GM12872 (cell line): ENCODE results near the gene IDUA.

Experiments
- TF ChIP-seq, protein P1 (sequence below): IDR thresholded peaks from 3 replicates; pipeline ENCODE4 v1.5.1; 2011; ENCODE audit warnings: low read depth, mild to moderate bottlenecking, low read length, moderate library complexity; ENCODE audit not compliant: insufficient read depth

Gene IDUA

GRCh38 chr4:1021386-1022050 lies 34.7 kb downstream of the IDUA start:
- TF ChIP-seq, protein P1, sequence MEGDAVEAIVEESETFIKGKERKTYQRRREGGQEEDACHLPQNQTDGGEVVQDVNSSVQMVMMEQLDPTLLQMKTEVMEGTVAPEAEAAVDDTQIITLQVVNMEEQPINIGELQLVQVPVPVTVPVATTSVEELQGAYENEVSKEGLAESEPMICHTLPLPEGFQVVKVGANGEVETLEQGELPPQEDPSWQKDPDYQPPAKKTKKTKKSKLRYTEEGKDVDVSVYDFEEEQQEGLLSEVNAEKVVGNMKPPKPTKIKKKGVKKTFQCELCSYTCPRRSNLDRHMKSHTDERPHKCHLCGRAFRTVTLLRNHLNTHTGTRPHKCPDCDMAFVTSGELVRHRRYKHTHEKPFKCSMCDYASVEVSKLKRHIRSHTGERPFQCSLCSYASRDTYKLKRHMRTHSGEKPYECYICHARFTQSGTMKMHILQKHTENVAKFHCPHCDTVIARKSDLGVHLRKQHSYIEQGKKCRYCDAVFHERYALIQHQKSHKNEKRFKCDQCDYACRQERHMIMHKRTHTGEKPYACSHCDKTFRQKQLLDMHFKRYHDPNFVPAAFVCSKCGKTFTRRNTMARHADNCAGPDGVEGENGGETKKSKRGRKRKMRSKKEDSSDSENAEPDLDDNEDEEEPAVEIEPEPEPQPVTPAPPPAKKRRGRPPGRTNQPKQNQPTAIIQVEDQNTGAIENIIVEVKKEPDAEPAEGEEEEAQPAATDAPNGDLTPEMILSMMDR: no peak

DNA sequence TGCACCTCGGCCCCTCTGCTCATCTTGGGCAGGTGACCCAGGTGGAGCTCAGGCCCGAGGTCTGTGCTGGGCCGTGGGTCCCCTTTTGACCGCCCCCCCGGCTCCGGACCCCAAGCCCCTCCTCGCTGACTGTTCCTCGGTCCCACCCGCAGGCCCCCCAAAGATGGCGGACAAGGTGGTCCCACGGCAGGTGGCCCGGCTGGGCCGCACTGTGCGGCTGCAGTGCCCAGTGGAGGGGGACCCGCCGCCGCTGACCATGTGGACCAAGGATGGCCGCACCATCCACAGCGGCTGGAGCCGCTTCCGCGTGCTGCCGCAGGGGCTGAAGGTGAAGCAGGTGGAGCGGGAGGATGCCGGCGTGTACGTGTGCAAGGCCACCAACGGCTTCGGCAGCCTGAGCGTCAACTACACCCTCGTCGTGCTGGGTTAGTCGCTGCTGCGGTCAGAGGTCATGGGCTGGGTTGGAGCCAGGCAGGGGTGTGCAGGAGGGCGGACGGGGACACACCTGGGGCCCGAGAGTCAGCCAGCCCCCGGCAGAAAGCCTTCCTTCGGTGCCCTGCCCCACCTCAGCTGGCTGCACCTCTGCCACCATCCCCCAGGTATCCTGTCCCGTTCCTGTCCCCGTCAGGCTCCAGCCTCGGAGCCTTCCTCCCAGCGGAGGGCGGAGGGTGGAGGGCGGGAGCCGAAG lies 35.4 kb downstream of the IDUA start:
- TF ChIP-seq, protein P1: no peak

GRCh38 chr4:1022739-1023066 lies 35.9 kb downstream of the IDUA start:
- TF ChIP-seq, protein P1: no peak

- TF ChIP-seq, protein P1: no peak
These were observed 36.3 kb downstream of the IDUA start for GRCh38 chr4:1023075-1023640.

DNA sequence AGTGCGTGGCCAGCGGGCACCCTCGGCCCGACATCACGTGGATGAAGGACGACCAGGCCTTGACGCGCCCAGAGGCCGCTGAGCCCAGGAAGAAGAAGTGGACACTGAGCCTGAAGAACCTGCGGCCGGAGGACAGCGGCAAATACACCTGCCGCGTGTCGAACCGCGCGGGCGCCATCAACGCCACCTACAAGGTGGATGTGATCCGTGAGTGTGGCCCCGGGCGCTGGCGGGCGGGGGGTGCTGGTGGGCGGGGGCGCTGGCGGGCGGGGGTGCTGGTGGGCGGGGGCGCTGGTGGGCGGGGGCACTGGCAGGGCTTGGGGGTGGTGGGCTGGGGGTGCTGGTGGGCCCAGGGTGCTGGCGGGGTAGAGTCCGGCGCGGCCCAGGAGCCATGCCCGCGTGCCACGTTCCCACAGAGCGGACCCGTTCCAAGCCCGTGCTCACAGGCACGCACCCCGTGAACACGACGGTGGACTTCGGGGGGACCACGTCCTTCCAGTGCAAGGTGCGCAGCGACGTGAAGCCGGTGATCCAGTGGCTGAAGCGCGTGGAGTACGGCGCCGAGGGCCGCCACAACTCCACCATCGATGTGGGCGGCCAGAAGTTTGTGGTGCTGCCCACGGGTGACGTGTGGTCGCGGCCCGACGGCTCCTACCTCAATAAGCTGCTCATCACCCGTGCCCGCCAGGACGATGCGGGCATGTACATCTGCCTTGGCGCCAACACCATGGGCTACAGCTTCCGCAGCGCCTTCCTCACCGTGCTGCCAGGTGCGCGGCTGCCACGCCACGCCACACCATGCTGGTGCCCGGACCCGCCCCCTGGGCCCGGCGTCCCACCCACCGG lies 37.3 kb downstream of the IDUA start:
- TF ChIP-seq, protein P1: no peak

GRCh38 chr4:1024882-1025545 lies 38.2 kb downstream of the IDUA start:
- TF ChIP-seq, protein P1: no peak

DNA sequence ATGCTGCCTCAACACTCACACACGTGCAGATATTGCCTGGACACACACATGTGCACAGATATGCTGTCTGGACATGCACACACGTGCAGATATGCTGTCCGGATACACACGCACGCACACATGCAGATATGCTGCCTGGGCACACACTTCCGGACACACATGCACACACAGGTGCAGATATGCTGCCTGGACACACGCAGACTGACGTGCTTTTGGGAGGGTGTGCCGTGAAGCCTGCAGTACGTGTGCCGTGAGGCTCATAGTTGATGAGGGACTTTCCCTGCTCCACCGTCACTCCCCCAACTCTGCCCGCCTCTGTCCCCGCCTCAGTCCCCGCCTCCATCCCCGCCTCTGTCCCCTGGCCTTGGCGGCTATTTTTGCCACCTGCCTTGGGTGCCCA lies 39.3 kb downstream of the IDUA start:
- TF ChIP-seq, protein P1: no peak
